ENCODE measurements around the gene ACSBG1.

The ACSBG1 gene

GRCh38 chr15:78201281-78202190 is 32.8 kb downstream of the ACSBG1 start:
- DNase-seq, result no peak

GRCh38 chr15:78200276-78200930 is 34.0 kb downstream of the ACSBG1 start:
- no peak for DNase-seq

- DNase-seq, result no peak
Measured at GRCh38 chr15:78197632-78198031, 36.7 kb downstream of the ACSBG1 start.

GRCh38 chr15:78195735-78196201 is 38.6 kb downstream of the ACSBG1 start:
- DNase-seq, result peak in 3 of 5 donors; percentile 39 to 59 (median 40)

GRCh38 chr15:78194568-78194925 is 39.8 kb downstream of the ACSBG1 start:
- DNase-seq, result no peak

GRCh38 chr15:78193731-78194567 is 40.4 kb downstream of the ACSBG1 start:
- no peak for DNase-seq

- DNase-seq, result no peak
Measured at GRCh38 chr15:78192826-78193594, 41.4 kb downstream of the ACSBG1 start.

- DNase-seq, result no peak
Measured at GRCh38 chr15:78182821-78183220, 51.5 kb downstream of the ACSBG1 start.

- no peak for DNase-seq
Measured at GRCh38 chr15:78182336-78182700, 52.0 kb downstream of the ACSBG1 start.

GRCh38 chr15:78179906-78180305 is 54.5 kb downstream of the ACSBG1 start:
- DNase-seq, result no peak

- DNase-seq, result no peak
Measured at GRCh38 chr15:78179286-78179840, 55.0 kb downstream of the ACSBG1 start.

GRCh38 chr15:78178064-78178463 is 56.3 kb downstream of the ACSBG1 start:
- no peak for DNase-seq

- DNase-seq, result peak in 1 of 5 donors; percentile 29
Measured at GRCh38 chr15:78177447-78177873, 56.9 kb downstream of the ACSBG1 start.

GRCh38 chr15:78175330-78175729 is 59.0 kb downstream of the ACSBG1 start:
- DNase-seq, result no peak

GRCh38 chr15:78174401-78174800 is 60.0 kb downstream of the ACSBG1 start:
- peak in 1 of 5 donors; percentile 23 for DNase-seq

- no peak for DNase-seq
Measured at GRCh38 chr15:78171864-78172472, 62.4 kb downstream of the ACSBG1 start.

- DNase-seq, result no peak
Measured at GRCh38 chr15:78170848-78171773, 63.3 kb downstream of the ACSBG1 start.

- DNase-seq, result no peak
Measured at GRCh38 chr15:78168608-78169007, 65.8 kb downstream of the ACSBG1 start.

- DNase-seq, result peak in 1 of 5 donors; percentile 87
Measured at GRCh38 chr15:78167227-78167888, 67.0 kb downstream of the ACSBG1 start.

- DNase-seq, result no peak
Measured at GRCh38 chr15:78164010-78164409, 70.4 kb downstream of the ACSBG1 start.
